Tibial nerve (tissue), 4 donors: ENCODE measurements around the gene VGLL4. TPM values are rescaled to one million over a fixed set of nuclear protein-coding genes. Genes with fewer than 3 reads are reported as not detected.

ENCODE experiments used
- DNase-seq, 2 donors: peaks; one replicate each; pipeline ENCODE4 v3.0.0-alpha.2; 2019; ENCODE audit warnings: low spot score in 2 of 2
- H3K27ac ChIP-seq, 4 donors: fragments of 200-600 bp; sonication (generic) in 3 of 4; one replicate each; pipeline ENCODE4 v1.5.1; 2017 to 2019; ENCODE audit warnings: mild to moderate bottlenecking in 1 of 4
- H3K27me3 ChIP-seq, 2 donors: fragments of 200-600 bp; sonication (generic) in 1 of 2; one replicate each; pipeline versions ENCODE4 v1.5.1 to v1.6.0; 2017 to 2019
- H3K36me3 ChIP-seq, 3 donors: fragments of 200-600 bp; sonication (generic); one replicate each; pipeline ENCODE4 v1.5.1; 2018 to 2019
- H3K4me1 ChIP-seq, 4 donors: fragments of 200-600 bp; sonication (generic) in 3 of 4; one replicate each; pipeline ENCODE4 v1.5.1; 2017 to 2019
- H3K4me3 ChIP-seq, 4 donors: fragments of 200-600 bp; sonication (generic) in 3 of 4; one replicate each; pipeline ENCODE4 v1.5.1; 2017 to 2019; ENCODE audit warnings: mild to moderate bottlenecking in 1 of 4, moderate library complexity in 1 of 4
- H3K9me3 ChIP-seq, 4 donors: fragments of 200-600 bp; sonication (generic) in 3 of 4; one replicate each; pipeline ENCODE4 v1.5.1; 2017 to 2019
- CTCF ChIP-seq, 5 experiments: fragments of 200-600 bp in 3 of 5; fragments of 450-650 bp in 2 of 5; sonication (generic) in 3 of 5; IDR thresholded peaks; one replicate each; pipeline ENCODE4 v1.5.1; 2016 to 2019; ENCODE audit warnings: antibody characterized with exemption in 5 of 5, mild to moderate bottlenecking in 3 of 5, moderate library complexity in 2 of 5
- EP300 ChIP-seq, 2 donors: sonication (generic); formaldehyde crosslinking; IDR thresholded peaks; one replicate each; pipeline ENCODE4 v1.6.1; 2017; ENCODE audit warnings: antibody characterized with exemption in 2 of 2, mild to moderate bottlenecking in 1 of 2
- POLR2A ChIP-seq, 2 donors: fragments of 450-650 bp; IDR thresholded peaks; one replicate each; pipeline ENCODE4 v1.6.1; 2017; ENCODE audit warnings: antibody characterized with exemption in 2 of 2, mild to moderate bottlenecking in 2 of 2, moderate library complexity in 2 of 2
- WGBS, 2 donors: methylation state at CpG; one replicate each; pipeline ENCODE4 v1.1.5; 2018; 5-methylcytosine and 5-hydroxymethylcytosine counted together
- total RNA-seq, 4 donors: library from RNA; depleted of rRNA; stranded (reverse); fragments of >200 nt; gene quantifications; one replicate each; pipeline ENCODE4 v1.1.0, GENCODE V29; 2016

VGLL4 gene
- total RNA-seq, 4 donors from 2014 or later, result 106 to 205 (median 110) TPM

DNA sequence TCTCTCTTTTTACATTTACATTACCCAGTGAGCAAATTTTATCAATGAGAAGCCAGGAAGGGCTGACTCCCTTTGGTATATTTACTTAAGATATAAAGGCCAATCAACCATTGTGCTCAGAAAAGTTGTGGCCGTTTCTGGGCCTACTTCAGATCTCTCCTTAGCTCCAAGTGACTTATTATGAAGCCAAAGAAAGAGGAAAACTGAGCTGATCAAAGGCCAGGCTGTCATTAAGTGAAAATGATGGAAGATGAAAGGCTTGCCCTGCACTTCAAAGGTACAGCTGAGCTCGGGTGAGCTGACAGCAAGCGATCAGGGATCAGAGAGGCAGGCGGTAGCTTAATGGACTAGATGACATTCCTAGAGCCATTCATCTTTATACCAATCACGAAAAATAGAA, 24.8 kb downstream of the VGLL4 start:
- peak overlapping the region in 2 of 4 donors; percentile 2 to 4 for H3K27ac ChIP-seq
- peaks cover 0 to 86% (median 50%) of the 10 kb centered on the region in 4 donors for H3K4me1 ChIP-seq
- no peaks in the 10 kb centered on the region for H3K36me3 ChIP-seq
- no peak for DNase-seq
- no peak overlapping the region for H3K4me3 ChIP-seq
- H3K9me3 ChIP-seq, result no peaks in the 10 kb centered on the region
- H3K27me3 ChIP-seq, result no peaks in the 10 kb centered on the region
- TF ChIP-seq CTCF (IDR thresholded peaks at IDR 0.05) (no peak), POLR2A (IDR thresholded peaks at IDR 0.05) (no peak), EP300 (IDR thresholded peaks at IDR 0.05) (no peak)
- 32 to 47% methylated on average over 5 of the region's 5 CpGs for WGBS, 2 donors

DNA sequence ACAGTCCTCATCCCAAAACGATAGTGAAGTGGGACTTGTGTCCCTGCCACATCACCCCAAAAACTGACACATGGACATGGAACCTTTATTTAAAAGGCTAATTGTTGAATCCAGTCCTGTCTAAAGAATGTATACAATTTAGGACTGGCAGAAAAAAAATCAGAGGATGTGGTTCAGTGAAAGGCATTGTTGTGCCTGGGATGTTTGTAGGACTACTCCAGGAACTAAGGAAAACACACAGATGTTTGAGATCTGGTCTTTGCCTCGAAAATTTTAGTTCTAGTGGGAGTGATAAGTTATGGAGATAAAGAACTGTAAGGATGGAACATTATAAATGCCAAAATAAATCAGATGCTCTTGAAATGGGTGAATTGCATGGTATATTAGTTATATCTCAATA, 27.2 kb downstream of the VGLL4 start:
- 21 to 27% methylated on average over 2 of the region's 2 CpGs for WGBS, 2 donors
- peaks cover 0 to 93% (median 64%) of the 10 kb centered on the region in 4 donors for H3K4me1 ChIP-seq
- no peak overlapping the region for H3K4me3 ChIP-seq

GRCh38 chr3:11613851-11614487, 29.7 kb downstream of the VGLL4 start:
- Histone ChIP-seq H3K4me1 (peaks cover 0 to 95% (median 59%) of the 10 kb centered on the region in 4 donors), H3K4me3 (no peak overlapping the region), H3K27ac (peak overlapping the region in 2 of 4 donors; percentile 80 to 82), H3K9me3 (no peaks in the 10 kb centered on the region), H3K36me3 (no peaks in the 10 kb centered on the region), H3K27me3 (no peaks in the 10 kb centered on the region)
- DNase-seq, result no peak
- 59 to 61% methylated on average over 19 of the region's 19 CpGs for WGBS, 2 donors
- TF ChIP-seq CTCF (IDR thresholded peaks at IDR 0.05), result no peak
- TF ChIP-seq EP300 (IDR thresholded peaks at IDR 0.05), result no peak
- no peak for TF ChIP-seq POLR2A (IDR thresholded peaks at IDR 0.05)

More for the DNA sequence above, 27.2 kb downstream of the VGLL4 start:
- H3K27ac ChIP-seq, result peak overlapping the region in 2 of 4 donors; percentile 10 to 34
- no peaks in the 10 kb centered on the region for H3K27me3 ChIP-seq
- TF ChIP-seq CTCF (IDR thresholded peaks at IDR 0.05) (no peak), POLR2A (IDR thresholded peaks at IDR 0.05) (no peak), EP300 (IDR thresholded peaks at IDR 0.05) (no peak)
- no peak for DNase-seq
- no peaks in the 10 kb centered on the region for H3K36me3 ChIP-seq
- no peaks in the 10 kb centered on the region for H3K9me3 ChIP-seq

DNA sequence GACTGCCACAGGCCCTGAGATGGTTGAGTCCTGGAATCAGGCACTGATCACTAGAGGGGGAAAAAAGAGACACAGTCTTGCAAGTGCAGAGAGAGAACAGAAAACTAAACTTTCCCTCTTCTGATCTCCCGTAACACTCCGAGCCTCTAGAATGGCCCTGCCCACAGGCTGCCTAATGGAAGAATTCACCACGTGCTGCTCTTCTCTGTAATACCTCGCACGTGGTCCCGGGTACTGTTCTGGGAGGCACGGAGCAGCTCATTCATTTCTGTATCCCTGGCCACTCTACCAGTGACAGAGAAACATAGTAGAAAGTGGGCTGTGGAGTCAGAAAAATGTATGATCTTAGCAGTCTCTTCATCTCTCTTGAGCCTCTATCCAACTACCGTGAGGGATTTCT, 30.4 kb downstream of the VGLL4 start:
- Histone ChIP-seq H3K9me3 (no peaks in the 10 kb centered on the region), H3K4me1 (peaks cover 0 to 96% (median 59%) of the 10 kb centered on the region in 4 donors), H3K27ac (peak overlapping the region in 2 of 4 donors; percentile 80 to 82), H3K4me3 (no peak overlapping the region), H3K36me3 (no peaks in the 10 kb centered on the region), H3K27me3 (no peaks in the 10 kb centered on the region)
- TF ChIP-seq CTCF (IDR thresholded peaks at IDR 0.05), result no peak
- no peak for TF ChIP-seq EP300 (IDR thresholded peaks at IDR 0.05)
- TF ChIP-seq POLR2A (IDR thresholded peaks at IDR 0.05), result no peak
- no peak for DNase-seq
- WGBS, 2 donors, result 34 to 48% methylated on average over 8 of the region's 8 CpGs

DNA sequence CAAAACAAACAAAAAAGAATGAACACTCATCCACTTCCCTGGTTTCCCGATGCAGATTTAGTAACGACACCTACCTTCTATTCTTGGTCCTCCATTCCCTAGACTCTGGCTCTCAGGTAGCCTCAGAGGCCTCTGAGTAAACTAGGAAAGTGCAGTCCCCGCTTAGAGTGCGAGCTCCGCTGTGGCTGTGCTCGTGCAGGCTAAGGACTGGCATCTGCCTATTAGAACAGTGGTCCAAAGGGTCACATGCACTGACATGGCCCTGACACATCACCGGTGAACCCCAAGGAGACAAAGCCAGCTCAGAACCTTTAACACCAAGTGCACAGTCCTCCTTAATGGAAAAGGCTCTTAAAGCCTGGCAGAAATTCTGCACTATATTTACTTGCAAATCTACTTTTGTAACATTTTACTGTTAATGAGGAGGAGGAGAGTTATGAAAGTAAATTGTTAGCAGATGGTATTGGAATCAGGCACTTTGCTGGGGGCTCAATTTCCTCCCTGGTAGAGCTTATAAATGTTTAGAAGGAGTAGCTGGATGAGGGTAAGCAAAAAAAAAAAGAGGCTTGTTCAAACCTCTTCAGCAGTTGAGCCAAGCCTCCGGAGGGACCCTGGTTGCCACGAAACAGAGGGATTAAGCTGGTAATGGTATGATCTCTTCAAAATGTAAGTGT, 31.1 kb downstream of the VGLL4 start:
- 51 to 59% methylated on average over 9 of the region's 9 CpGs for WGBS, 2 donors
- Histone ChIP-seq H3K27me3 (no peaks in the 10 kb centered on the region), H3K4me1 (peaks cover 0 to 99% (median 60%) of the 10 kb centered on the region in 4 donors), H3K27ac (peak overlapping the region in 2 of 4 donors; percentile 80 to 82), H3K9me3 (no peaks in the 10 kb centered on the region), H3K36me3 (no peaks in the 10 kb centered on the region), H3K4me3 (no peak overlapping the region)
- no peak for DNase-seq
- TF ChIP-seq POLR2A (IDR thresholded peaks at IDR 0.05) (no peak), EP300 (IDR thresholded peaks at IDR 0.05) (no peak), CTCF (IDR thresholded peaks at IDR 0.05) (no peak)
